Germinal center (tissue), 1 donor: ENCODE measurements around the gene HASPIN.

Experiments used
- DNase-seq: peaks from one replicate; pipeline ENCODE4 v3.0.0; 2012; ENCODE audit warnings: mixed read lengths, low spot score

The HASPIN gene

GRCh38 chr17:3723556-3724377, at the start of gene HASPIN:
Gene HASPIN, plus strand, starts transcription at chr17:3723903. Its CDS starts 33 bp downstream, at chr17:3723936.
- DNase-seq = peak; percentile 98

DNA sequence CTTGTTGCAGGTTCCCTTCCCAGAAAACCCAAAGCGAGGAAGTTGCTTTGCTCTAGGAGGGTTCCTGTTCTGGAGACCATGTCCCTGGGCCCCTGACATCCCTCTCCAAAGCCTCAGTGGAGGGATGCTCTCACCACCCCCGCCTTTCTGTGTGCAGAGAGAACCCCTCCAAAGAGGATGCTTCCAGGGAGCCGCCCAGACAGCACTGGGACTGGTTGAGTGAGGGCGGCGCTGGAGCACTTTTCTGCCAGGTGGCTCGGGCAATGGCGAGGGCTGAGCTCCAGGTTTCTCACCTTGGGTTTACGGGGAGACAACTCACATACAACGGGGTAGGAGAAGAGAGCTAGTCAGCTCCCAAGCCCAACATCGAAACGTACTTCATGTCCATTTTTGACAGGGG, 47.8 kb upstream of the HASPIN start:
- no peak for DNase-seq

- DNase-seq = no peak
Measured at GRCh38 chr17:3678095-3678820, 45.4 kb upstream of the HASPIN start.

DNA sequence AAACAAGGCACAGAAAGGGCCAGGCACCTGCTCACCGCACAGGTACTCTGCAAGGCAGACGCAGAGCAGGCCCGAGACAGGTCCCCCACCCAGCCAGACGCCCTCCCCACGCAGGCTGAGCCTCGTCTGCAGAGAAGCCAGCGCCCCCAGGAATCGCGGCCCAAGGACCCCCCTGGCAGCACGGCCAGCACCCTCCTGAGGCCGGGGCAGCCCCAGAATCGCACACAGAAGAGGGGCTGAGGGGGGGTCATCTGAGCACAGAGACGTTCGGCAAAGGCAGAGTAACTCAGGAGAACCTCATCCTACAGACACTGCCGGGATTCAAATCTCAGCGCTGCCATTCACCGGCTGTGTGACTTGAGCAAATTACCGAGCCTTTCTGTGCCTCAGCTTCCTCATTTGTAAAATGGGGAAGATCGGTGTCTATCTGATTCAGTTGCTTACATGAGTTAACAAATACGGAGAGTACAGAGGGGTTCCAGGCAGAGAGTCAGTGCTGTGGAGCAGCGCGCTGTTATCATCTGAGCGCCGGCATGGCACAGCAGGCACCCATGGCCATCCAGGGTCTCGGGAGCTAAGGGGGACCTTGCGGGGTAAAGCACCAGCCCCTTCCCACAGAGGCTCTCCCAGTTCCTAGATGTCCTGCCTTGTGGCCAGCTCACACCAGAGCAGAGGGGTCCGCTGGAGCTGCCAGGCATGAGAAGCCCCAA, 44.7 kb upstream of the HASPIN start:
- no peak for DNase-seq

DNA sequence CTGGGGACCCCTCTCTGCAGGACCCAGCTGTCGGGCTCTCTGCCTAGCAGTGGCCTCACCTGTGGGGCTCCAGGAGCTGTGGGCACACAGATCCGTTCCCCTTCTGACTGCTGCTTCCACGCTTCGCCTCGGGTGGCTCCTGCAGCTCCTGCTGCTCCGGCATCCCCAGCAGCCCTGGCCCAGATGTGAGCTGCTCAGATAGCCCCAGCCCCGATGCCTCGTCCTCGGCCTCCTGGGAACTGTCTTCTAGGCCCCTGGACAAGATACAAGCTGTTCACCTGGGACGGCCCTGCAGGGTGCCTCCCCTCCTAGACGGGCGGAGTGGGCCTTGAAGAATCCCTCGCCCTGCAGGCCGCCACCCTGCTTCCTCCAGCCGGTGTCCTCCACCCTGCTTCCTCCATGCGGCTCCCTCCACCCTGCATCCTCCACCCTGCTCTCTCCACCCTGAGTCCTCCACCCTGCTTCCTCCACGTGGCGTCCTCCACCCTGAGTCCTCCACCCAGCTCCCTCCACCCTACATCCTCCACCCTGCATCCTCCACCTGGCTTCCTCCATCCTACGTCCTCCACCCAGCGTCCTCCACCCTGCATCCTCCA, 44.1 kb upstream of the HASPIN start:
- no peak for DNase-seq

DNA sequence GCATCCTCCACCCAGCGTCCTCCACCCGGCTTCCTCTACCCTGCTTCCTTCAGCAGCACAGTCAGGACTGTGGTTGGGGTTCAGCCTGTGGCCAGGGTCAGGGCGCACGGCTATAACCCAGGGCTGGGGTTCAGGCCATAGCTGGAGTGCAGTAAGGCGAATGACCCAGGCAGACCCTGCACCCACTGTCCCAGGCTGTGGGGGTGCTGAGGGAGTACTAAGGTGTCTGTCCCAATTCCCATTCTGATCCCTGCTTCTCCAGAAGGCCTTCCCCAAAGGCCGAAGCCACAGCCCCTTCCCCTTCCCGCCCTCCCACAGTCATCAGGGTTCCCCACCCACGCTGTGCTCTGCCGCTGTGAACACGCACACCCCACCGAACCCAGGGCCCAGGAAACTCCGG, 42.6 kb upstream of the HASPIN start:
- DNase-seq = no peak

DNA sequence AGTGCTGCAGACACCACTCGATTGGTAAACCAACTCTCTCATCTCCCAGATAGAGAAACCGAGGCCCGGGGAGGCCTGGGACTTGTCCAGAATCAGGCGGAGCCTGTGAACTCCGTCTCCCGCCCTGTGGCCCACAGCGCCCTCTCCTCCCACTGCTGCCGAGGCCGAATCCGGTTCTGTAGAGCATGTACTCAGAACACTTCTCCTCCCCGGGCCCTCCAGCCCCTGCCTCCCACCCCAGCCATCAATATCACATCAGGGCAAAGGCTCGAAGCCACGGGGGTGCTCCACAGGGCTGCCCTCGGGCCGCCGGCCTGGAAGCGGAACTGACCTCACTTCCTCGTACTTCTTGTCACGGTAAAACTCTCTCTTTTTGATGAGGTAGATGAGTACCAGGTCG, 42.1 kb upstream of the HASPIN start:
- DNase-seq = no peak

- DNase-seq = no peak
Measured at GRCh38 chr17:3682033-3682432, 41.7 kb upstream of the HASPIN start.

GRCh38 chr17:3683054-3683511, 40.6 kb upstream of the HASPIN start:
- DNase-seq = peak; percentile 75

GRCh38 chr17:3685174-3685573, 38.5 kb upstream of the HASPIN start:
- no peak for DNase-seq

DNA sequence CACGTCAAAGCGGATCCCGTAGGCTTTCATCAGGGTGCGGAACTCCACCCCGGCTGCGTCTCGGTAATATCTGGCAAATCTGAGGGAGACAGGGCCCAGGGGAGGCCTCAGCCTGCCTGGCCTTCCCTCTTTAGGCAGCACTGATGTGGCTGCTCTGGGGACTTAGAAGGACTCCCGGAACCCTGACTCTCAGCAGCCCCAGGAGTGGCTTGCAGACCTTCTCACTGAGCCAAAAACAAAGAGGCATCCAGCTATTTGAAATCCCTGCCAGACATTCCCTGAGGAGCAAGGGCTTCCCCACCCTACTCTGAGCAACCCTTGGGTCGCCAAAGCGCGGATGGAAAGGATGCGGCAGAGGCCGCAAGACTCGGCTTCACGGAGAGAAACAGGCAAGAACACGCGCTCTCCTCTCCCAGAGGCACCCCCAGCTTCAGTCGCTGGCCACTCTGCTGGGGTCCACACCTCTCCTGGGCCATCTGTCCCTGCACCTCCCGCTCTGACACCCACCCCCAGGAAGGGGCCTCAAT, 35.6 kb upstream of the HASPIN start:
- peak; percentile 60 for DNase-seq

GRCh38 chr17:3688852-3689261, 34.8 kb upstream of the HASPIN start:
- DNase-seq = no peak

- DNase-seq = no peak
Measured at GRCh38 chr17:3689262-3690093, 34.2 kb upstream of the HASPIN start.

GRCh38 chr17:3690094-3690715, 33.5 kb upstream of the HASPIN start:
- no peak for DNase-seq

- DNase-seq = no peak
Measured at GRCh38 chr17:3691617-3692067, 32.1 kb upstream of the HASPIN start.

- DNase-seq = no peak
Measured at GRCh38 chr17:3692346-3692745, 31.4 kb upstream of the HASPIN start.

DNA sequence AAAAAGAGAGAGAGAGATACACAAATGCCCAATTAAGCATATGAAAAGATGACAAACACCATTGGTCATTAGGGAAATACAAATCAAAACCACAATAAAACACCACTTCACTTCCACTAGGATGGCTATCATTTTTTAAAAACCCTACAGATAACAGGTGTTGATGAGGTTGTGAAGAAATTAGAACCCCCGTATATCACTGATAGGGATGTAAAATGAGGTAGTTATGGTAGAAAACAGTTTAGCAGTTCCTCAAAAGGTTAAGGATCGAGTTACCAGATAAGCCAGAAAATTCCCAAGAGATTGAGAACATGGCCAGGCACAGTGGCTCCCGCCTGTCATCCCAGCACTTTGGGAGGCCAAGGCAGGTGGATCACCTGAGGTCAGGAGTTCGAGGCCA, 30.6 kb upstream of the HASPIN start:
- DNase-seq = no peak

GRCh38 chr17:3693829-3694231, 29.9 kb upstream of the HASPIN start:
- DNase-seq = no peak

- DNase-seq = no peak
Measured at GRCh38 chr17:3695129-3695722, 28.5 kb upstream of the HASPIN start.
